Embryonic facial prominence (tissue), 1 donor: Measurements from ENCODE around the gene STXBP6.
"Not testable (repeated sequence)": the region's sequence is repeated elsewhere in the genome, so short reads cannot be mapped to it uniquely, and the experiment has no call there.

Experiments used
- DNase-seq: peaks from one replicate; pipeline ENCODE4 v3.0.0-alpha.2; 2016; ENCODE audit errors: extremely low spot score

Gene STXBP6

GRCh38 chr14:24857277-24857676 lies 192.7 kb downstream of the STXBP6 start:
- no peak for DNase-seq

- DNase-seq, result no peak
Observed at GRCh38 chr14:24853446-24853845, 196.5 kb downstream of the STXBP6 start.

DNA sequence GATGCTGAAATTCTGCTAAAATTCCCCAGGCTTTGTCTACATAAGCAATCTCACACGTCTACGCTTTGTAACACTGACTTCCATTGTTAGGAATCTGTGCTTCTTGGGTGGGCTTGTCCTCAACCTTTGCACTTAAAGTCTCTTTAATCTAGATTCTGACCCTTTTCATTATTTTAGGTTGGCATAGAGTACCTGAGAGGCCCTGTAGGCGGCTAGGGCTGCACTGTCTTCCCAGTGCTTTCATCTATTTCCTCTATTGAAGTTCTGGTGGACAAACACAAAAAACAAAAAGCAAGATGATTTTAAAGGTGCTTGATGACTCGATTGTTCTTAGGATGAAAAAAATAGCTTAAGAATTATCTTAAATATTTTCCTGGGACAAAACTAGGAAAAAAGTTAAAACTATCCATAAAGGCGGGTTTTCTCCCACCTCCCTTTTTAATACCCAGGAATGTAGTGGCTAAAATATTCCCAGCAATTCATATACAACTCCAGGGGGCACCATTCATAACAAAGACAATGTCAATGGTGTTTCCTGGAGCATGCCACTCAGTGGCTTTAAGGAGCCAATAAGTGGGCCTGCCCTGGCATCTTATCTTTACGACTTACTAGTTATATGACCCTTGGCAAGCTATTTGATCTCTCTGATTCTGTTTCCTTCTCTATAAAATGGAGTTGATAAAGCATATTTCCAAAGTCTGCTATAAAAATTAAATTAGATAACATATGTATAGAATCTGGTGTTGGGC lies 197.5 kb downstream of the STXBP6 start:
- DNase-seq, result no peak

- DNase-seq, result no peak
Observed at GRCh38 chr14:24851837-24852236, 198.1 kb downstream of the STXBP6 start.

DNA sequence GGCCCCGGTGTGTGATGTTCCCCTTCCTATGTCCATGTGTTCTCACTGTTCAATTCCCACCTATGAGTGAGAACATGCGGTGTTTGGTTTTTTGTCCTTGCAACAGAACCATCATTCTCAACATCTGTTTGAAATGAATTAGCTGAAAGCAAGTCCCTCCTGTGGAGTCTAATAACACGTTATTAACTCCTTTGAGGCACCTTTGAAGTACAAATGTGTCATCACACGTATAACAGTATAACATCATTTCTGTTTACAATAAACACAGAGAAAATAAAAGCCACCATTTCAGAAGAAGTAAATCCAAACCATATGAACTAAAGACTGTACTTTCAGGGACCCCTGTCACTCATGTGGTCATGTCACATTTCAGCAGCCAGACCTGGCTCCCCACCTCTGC lies 198.5 kb downstream of the STXBP6 start:
- DNase-seq, result no peak

- DNase-seq, result no peak
Observed at GRCh38 chr14:24850072-24850471, 199.9 kb downstream of the STXBP6 start.

- no peak for DNase-seq
Observed at GRCh38 chr14:24849471-24849870, 200.5 kb downstream of the STXBP6 start.

DNA sequence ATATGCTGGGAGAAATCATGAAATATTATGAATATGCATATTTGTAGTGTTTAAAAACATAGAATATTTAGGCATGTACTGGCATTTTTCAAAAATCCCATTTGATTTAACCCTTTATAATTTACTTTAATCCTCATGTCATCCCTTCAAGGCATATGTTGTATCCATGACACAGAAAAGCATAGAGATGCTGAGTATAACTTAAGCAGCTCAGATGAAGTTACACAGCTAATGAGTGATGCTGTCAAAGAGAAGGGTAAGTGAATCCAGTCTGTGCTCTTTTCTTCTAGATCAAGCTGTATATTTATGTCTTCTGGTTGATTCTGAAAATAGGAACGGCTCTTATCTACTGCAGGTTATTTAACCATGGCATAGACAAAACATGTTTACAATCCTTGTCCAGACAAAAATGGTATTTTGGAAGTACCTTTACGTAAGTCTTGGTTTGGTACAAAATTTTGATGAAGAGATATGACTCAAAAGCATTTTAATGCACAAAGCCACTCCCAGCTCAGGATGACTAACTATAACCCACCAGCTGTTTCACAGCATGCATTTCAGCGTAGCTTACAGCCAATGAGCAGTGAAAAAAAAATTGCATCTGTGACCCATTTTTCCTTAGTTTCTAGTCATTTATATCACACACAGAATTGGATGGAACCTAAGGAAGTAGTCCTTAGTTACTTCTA lies 201.7 kb downstream of the STXBP6 start:
- no peak for DNase-seq

GRCh38 chr14:24847568-24848095 lies 202.3 kb downstream of the STXBP6 start:
- no peak for DNase-seq

DNA sequence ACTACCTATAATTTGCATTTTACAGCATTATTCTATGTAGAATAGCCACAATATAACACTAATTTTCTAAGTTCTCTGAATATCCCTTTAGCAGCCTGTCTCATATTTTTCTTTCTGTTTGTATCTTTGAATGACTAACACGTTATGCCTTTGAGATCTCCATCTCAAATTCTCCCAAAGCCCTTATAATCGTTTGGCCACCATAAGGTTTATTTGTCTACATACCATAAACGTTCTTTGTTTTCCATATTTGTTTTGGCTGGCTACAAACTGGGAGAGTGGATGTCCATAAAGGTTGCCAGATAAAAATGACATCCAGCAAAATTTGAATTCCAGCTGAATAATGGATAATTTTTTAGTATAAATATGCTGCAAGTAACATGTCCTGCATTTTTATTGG lies 203.7 kb downstream of the STXBP6 start:
- DNase-seq, result no peak

DNA sequence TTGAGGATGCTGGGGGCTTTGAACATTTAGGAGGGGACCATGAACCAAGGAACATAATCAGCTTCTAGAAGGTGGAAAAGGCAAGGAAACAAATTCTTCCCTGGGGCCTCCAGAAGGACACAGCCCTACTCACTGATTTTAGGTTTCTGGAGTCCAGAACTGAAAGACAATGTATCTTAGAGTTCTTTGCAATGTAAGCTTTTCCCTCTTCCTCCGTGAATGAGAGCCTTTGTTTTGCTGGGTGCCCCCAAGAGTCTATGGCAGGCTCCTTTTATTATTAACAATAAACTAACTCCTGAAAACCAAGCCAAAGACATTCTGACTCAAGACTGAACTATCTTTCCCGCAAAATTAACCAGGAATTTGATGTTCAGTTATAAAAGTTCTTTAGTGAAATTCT lies 204.1 kb downstream of the STXBP6 start:
- DNase-seq, result no peak

- no peak for DNase-seq
Observed at GRCh38 chr14:24844011-24844410, 205.9 kb downstream of the STXBP6 start.

DNA sequence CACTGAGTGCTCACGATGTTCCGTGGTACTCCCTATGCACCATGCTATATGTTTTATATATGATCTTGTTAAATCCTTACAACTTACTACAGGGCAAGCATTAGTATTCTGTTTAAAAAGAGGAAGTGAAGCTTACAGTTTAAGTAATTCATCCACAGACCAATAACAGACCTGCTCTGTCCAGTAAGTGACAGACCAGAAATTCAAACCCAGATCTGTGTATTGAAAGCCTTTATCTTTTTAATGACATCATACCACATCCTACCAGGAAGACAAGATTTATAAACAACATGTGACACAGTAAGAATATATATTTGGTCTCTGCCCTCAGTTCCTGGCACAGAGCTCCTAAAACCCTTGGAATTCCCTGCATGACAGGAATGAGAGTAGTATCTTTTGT lies 206.5 kb downstream of the STXBP6 start:
- DNase-seq, result no peak

- no peak for DNase-seq
Observed at GRCh38 chr14:24840204-24840893, 209.6 kb downstream of the STXBP6 start.

- no peak for DNase-seq
Observed at GRCh38 chr14:24839617-24840203, 210.2 kb downstream of the STXBP6 start.

- no peak for DNase-seq
Observed at GRCh38 chr14:24838945-24839616, 210.9 kb downstream of the STXBP6 start.

- DNase-seq, result no peak
Observed at GRCh38 chr14:24837280-24838046, 212.5 kb downstream of the STXBP6 start.

GRCh38 chr14:24836324-24836723 lies 213.6 kb downstream of the STXBP6 start:
- not testable (repeated sequence) for DNase-seq

DNA sequence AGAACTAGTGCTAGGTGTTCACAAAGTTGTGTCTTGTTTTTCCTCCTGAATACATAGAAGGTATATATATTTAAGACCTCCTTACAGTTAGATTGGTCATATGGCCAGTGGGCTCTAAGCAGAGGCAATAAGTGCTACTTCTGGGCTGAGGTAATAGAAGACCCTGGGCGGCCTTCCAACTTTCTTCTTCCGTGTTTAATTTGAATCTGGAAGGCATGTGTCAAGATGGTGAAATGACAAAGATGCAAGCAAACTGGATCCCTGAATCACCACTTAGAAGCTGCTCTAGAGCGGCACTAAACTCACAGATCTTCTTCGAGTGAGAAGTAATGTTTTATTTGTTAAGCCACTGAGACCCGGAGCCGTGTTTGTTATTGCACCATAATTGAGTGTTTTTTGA lies 215.0 kb downstream of the STXBP6 start:
- no peak for DNase-seq

DNA sequence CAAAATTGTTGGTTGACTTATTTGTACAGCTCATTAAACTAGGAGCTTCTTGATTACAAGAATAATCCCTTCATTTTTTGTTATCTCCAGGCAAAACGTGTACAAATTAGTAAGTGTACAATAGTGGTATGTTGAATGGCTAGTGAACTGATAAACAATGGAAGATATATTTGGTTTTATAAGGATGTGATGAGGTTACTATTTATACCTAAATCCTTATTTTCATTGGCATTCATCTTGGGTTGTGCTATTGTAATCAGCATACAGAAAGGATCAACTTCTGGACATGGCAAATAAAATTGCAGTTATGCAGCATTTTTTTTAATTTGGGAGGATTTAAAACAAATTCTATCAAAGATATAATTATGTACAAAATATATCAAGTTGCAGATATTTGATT lies 216.6 kb downstream of the STXBP6 start:
- no peak for DNase-seq

- no peak for DNase-seq
Observed at GRCh38 chr14:24831677-24832076, 218.3 kb downstream of the STXBP6 start.
